Measurements from ENCODE around the gene LCMT2. TPM values are rescaled to one million over a fixed set of nuclear protein-coding genes. Genes with fewer than 3 reads are reported as not detected.

LCMT2 gene
- total RNA-seq, 1 donor from 2014 or later, result 4.7 TPM

DNA sequence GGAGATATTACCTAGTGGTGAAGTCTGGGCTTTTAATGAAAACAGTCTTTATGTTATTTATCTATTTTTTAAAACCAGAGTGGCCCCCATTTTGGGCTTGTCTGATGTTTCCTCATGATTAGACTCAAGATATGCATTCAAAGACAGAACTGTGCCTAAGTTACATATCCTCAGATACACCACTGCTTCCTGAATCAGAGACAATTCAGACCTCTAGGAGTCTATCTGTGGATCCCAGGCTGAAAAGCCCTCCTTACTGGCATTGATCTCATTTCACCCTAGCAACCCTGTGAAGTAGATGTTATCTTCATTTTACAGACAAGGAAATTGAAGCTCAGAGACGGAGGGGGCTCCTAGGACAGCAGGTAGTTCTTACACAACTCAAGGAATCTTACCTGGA, 46.8 kb downstream of the LCMT2 start:
- H3K27me3 ChIP-seq (ENCODE audit: insufficient read depth, low read length), result peaks cover 32% of the 10 kb centered on the region
- Mint-ChIP-seq H3K9me3 (ENCODE audit: unreplicated experiment) (no peaks in the 10 kb centered on the region), H3K4me3 (ENCODE audit: unreplicated experiment) (no peak overlapping the region), H3K36me3 (ENCODE audit: low read depth, unreplicated experiment) (no peaks in the 10 kb centered on the region), H3K27ac (ENCODE audit: unreplicated experiment) (no peak overlapping the region), H3K27me3 (ENCODE audit: low read depth, unreplicated experiment) (peaks cover 45% of the 10 kb centered on the region), H3K4me1 (ENCODE audit: low read depth, unreplicated experiment) (no peaks in the 10 kb centered on the region)
- no peak overlapping the region for H3K4me3 ChIP-seq (ENCODE audit: insufficient read depth, low read depth, low read length)
- TF ChIP-seq, protein P1, sequence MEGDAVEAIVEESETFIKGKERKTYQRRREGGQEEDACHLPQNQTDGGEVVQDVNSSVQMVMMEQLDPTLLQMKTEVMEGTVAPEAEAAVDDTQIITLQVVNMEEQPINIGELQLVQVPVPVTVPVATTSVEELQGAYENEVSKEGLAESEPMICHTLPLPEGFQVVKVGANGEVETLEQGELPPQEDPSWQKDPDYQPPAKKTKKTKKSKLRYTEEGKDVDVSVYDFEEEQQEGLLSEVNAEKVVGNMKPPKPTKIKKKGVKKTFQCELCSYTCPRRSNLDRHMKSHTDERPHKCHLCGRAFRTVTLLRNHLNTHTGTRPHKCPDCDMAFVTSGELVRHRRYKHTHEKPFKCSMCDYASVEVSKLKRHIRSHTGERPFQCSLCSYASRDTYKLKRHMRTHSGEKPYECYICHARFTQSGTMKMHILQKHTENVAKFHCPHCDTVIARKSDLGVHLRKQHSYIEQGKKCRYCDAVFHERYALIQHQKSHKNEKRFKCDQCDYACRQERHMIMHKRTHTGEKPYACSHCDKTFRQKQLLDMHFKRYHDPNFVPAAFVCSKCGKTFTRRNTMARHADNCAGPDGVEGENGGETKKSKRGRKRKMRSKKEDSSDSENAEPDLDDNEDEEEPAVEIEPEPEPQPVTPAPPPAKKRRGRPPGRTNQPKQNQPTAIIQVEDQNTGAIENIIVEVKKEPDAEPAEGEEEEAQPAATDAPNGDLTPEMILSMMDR (IDR thresholded peaks at IDR 0.05; ENCODE audit: insufficient read depth, low read depth, low read length), result no peak
- no peak for TF ChIP-seq EZH2 (IDR thresholded peaks at IDR 0.05; ENCODE audit: insufficient read depth, low read length)
- H3K4me1 ChIP-seq (ENCODE audit: insufficient read depth, low read length), result no peaks in the 10 kb centered on the region
- H3K9ac ChIP-seq (ENCODE audit: low read length), result no peak overlapping the region
- no peak overlapping the region for H2AFZ ChIP-seq (ENCODE audit: low read depth, low read length)
- H4K20me1 ChIP-seq (ENCODE audit: insufficient read depth, low read length), result no peaks in the 10 kb centered on the region
- no peaks in the 10 kb centered on the region for H3K36me3 ChIP-seq (ENCODE audit: insufficient read depth, low read length)
- H3K79me2 ChIP-seq (ENCODE audit: insufficient read depth, low read length), result no peaks in the 10 kb centered on the region
- no peak overlapping the region for H3K27ac ChIP-seq (ENCODE audit: low read depth, low read length)
- H3K9me3 ChIP-seq (ENCODE audit: insufficient read depth, low read depth, low read length), result no peaks in the 10 kb centered on the region
- FAIRE-seq, result no peak
- H3K4me2 ChIP-seq (ENCODE audit: low read length), result no peak overlapping the region
- no peak for DNase-seq (ENCODE audit: low read depth)

DNA sequence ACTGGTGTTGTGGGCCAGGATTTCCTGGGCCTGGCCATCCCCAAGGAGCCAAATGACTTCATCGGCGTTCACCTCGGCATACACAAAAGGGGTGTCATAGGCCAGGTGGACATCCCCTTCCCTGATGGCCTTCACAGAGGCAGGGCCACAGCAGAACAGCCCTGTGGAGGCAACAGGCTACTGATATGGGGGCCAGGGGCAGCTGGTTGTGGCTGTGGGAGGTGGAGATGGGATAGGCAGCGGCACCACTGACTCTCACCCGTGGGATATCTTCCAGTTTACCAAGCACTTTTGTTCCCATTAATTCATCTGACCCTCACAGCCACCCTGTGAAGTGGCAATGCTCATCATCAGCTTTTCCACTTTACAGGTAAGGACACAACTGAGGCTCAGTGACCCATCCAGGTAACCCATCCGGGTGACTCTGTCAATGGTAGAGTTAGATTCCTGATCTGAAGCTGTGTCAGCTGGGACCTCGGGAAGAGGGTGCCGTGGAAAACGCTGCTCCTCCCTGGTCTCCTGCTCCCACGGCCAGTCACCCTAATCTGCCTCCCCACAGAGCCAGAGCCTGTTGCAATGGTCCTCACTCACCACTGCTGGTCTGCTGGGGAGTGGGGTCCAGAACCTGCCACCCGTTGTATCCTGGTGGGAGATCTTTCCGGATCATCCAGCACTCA, 48.3 kb downstream of the LCMT2 start:
- Histone ChIP-seq H3K27ac (ENCODE audit: low read depth, low read length) (no peak overlapping the region), H4K20me1 (ENCODE audit: insufficient read depth, low read length) (no peaks in the 10 kb centered on the region), H3K36me3 (ENCODE audit: insufficient read depth, low read length) (no peaks in the 10 kb centered on the region), H3K4me1 (ENCODE audit: insufficient read depth, low read length) (no peaks in the 10 kb centered on the region), H3K27me3 (ENCODE audit: insufficient read depth, low read length) (peaks cover 25% of the 10 kb centered on the region), H3K79me2 (ENCODE audit: insufficient read depth, low read length) (no peaks in the 10 kb centered on the region), H3K4me2 (ENCODE audit: low read length) (no peak overlapping the region), H3K9ac (ENCODE audit: low read length) (no peak overlapping the region), H3K4me3 (ENCODE audit: insufficient read depth, low read depth, low read length) (no peak overlapping the region), H2AFZ (ENCODE audit: low read depth, low read length) (no peak overlapping the region), H3K9me3 (ENCODE audit: insufficient read depth, low read depth, low read length) (no peaks in the 10 kb centered on the region)
- Mint-ChIP-seq H3K27me3 (ENCODE audit: low read depth, unreplicated experiment) (peaks cover 34% of the 10 kb centered on the region), H3K27ac (ENCODE audit: unreplicated experiment) (no peak overlapping the region), H3K36me3 (ENCODE audit: low read depth, unreplicated experiment) (no peaks in the 10 kb centered on the region), H3K4me3 (ENCODE audit: unreplicated experiment) (no peak overlapping the region), H3K9me3 (ENCODE audit: unreplicated experiment) (no peaks in the 10 kb centered on the region), H3K4me1 (ENCODE audit: low read depth, unreplicated experiment) (no peaks in the 10 kb centered on the region)
- no peak for FAIRE-seq
- no peak for DNase-seq (ENCODE audit: low read depth)
- TF ChIP-seq, protein P1 (IDR thresholded peaks at IDR 0.05; ENCODE audit: insufficient read depth, low read depth, low read length), result no peak
- TF ChIP-seq EZH2 (IDR thresholded peaks at IDR 0.05; ENCODE audit: insufficient read depth, low read length), result no peak

DNA sequence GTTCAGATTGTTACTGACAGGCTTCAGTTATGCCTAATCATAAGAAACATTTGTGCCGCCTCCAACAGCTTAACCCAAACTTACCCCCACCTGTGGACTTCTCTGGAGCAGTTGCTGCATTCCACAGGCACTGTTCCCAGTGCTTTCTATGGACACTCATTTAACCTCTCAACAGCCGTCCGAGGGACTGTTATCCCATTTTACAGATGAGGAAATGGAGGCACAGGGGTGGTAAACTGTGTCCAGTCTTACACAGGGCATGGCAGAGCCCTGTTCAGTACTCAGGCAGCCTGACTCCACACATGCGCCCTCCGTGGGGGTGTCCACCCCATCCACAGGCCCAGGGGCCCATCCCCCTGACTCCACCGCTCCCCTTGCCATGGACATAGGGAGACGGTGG, 49.4 kb downstream of the LCMT2 start:
- Histone ChIP-seq H4K20me1 (ENCODE audit: insufficient read depth, low read length) (no peaks in the 10 kb centered on the region), H3K9ac (ENCODE audit: low read length) (no peak overlapping the region), H3K27ac (ENCODE audit: low read depth, low read length) (no peak overlapping the region), H2AFZ (ENCODE audit: low read depth, low read length) (no peak overlapping the region), H3K4me3 (ENCODE audit: insufficient read depth, low read depth, low read length) (no peak overlapping the region), H3K4me2 (ENCODE audit: low read length) (no peak overlapping the region), H3K36me3 (ENCODE audit: insufficient read depth, low read length) (no peaks in the 10 kb centered on the region), H3K4me1 (ENCODE audit: insufficient read depth, low read length) (no peaks in the 10 kb centered on the region), H3K9me3 (ENCODE audit: insufficient read depth, low read depth, low read length) (no peaks in the 10 kb centered on the region), H3K79me2 (ENCODE audit: insufficient read depth, low read length) (no peaks in the 10 kb centered on the region), H3K27me3 (ENCODE audit: insufficient read depth, low read length) (peaks cover 25% of the 10 kb centered on the region)
- Mint-ChIP-seq H3K4me3 (ENCODE audit: unreplicated experiment) (no peak overlapping the region), H3K36me3 (ENCODE audit: low read depth, unreplicated experiment) (no peaks in the 10 kb centered on the region), H3K9me3 (ENCODE audit: unreplicated experiment) (no peaks in the 10 kb centered on the region), H3K27ac (ENCODE audit: unreplicated experiment) (no peak overlapping the region), H3K4me1 (ENCODE audit: low read depth, unreplicated experiment) (no peaks in the 10 kb centered on the region), H3K27me3 (ENCODE audit: low read depth, unreplicated experiment) (peaks cover 32% of the 10 kb centered on the region)
- TF ChIP-seq, protein P1 (IDR thresholded peaks at IDR 0.05; ENCODE audit: insufficient read depth, low read depth, low read length), result no peak
- TF ChIP-seq EZH2 (IDR thresholded peaks at IDR 0.05; ENCODE audit: insufficient read depth, low read length), result no peak
- no peak for FAIRE-seq
- DNase-seq (ENCODE audit: low read depth), result no peak

Data from astrocyte (in vitro differentiated cells and primary cell).